Central memory CD8-positive, alpha-beta T cell (primary cell): ENCODE data around the gene ATAD3B.
A peak's percentile ranks its signal among the peaks of the same experiment; 100 is the strongest.
"Not testable (repeated sequence)": the region's sequence is repeated elsewhere in the genome, so short reads cannot be mapped to it uniquely, and the experiment has no call there.

Source experiments
- ATAC-seq: fragments of 150-1000 bp; cut with Tn5 transposase; replicated peaks from 2 replicates; pipeline ENCODE4 v1.10.0; 2022; ENCODE audit warnings: mild to moderate bottlenecking, moderate FRiP score, moderate number of reproducible peaks; ENCODE audit not compliant: poor library complexity, severe bottlenecking; ENCODE audit errors: extremely low read depth
- DNase-seq, 2 donors: peaks; one replicate each; pipeline ENCODE4 v3.0.0; 2021; ENCODE audit warnings: low spot score in 2 of 2
- H3K27ac Mint-ChIP-seq: one replicate; pipeline ENCODE4 v1.8.0; 2022; ENCODE audit warnings: low read depth, mild to moderate bottlenecking, moderate library complexity, mixed read lengths
- H3K27me3 Mint-ChIP-seq: one replicate; pipeline ENCODE4 v1.8.0; 2022; ENCODE audit warnings: mixed read lengths
- H3K36me3 Mint-ChIP-seq: one replicate; pipeline ENCODE4 v1.8.0; 2022; ENCODE audit warnings: mild to moderate bottlenecking, moderate library complexity, mixed read lengths; ENCODE audit not compliant: insufficient read depth
- H3K4me1 Mint-ChIP-seq: one replicate; pipeline ENCODE4 v1.8.0; 2022; ENCODE audit warnings: mixed read lengths
- H3K4me3 Mint-ChIP-seq: one replicate; pipeline ENCODE4 v1.8.0; 2022; ENCODE audit warnings: mild to moderate bottlenecking, moderate library complexity, mixed read lengths
- H3K9me3 Mint-ChIP-seq: one replicate; pipeline ENCODE4 v1.8.0; 2022; ENCODE audit warnings: mixed read lengths

ATAD3B gene

GRCh38 chr1:1461721-1462317 lies 9.7 kb upstream of the ATAD3B start:
- no peak overlapping the region for H3K27ac Mint-ChIP-seq
- H3K4me3 Mint-ChIP-seq = no peak overlapping the region
- ATAC-seq (no peak), DNase-seq (no peak)
- H3K36me3 Mint-ChIP-seq = peaks cover 2% of the 10 kb centered on the region
- no peaks in the 10 kb centered on the region for H3K9me3 Mint-ChIP-seq
- no peaks in the 10 kb centered on the region for H3K4me1 Mint-ChIP-seq
- H3K27me3 Mint-ChIP-seq = peaks cover 9% of the 10 kb centered on the region

DNA sequence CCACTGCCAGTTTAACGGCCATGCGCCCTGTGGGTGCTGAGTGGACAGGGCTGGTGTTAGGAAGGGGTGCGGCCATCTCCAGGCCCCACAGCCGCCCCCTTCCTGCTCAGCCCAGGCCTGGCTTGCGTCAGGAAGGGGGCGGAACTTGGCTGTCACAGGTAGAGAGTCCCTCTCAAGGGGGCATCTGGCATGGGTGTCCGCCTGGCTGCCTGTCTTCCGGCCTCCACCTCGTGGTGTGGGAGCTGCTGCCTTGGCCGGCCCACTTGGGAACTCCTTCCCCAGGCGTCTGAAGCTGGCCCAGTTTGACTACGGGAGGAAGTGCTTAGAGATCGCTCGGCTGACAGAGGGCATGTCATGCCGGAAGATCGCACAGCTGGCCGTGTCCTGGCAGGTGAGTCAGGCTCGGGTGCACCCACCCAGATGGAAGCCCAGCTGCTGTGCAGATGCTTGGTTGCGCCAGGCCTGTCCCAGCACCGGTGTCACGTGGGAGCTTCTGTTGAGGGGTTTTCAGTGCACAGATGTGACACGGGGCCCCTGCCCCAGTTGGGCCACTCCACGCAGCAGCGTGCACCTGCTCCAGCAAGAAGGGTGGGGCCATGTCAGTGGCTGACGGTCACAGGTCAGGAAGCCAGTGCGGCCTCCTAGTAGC lies 9.1 kb upstream of the ATAD3B start:
- no peak overlapping the region for H3K27ac Mint-ChIP-seq
- DNase-seq (no peak), ATAC-seq (no peak)
- H3K4me1 Mint-ChIP-seq = no peaks in the 10 kb centered on the region
- no peak overlapping the region for H3K4me3 Mint-ChIP-seq
- H3K9me3 Mint-ChIP-seq = no peaks in the 10 kb centered on the region
- H3K27me3 Mint-ChIP-seq = peaks cover 9% of the 10 kb centered on the region
- H3K36me3 Mint-ChIP-seq = peaks cover 2% of the 10 kb centered on the region

DNA sequence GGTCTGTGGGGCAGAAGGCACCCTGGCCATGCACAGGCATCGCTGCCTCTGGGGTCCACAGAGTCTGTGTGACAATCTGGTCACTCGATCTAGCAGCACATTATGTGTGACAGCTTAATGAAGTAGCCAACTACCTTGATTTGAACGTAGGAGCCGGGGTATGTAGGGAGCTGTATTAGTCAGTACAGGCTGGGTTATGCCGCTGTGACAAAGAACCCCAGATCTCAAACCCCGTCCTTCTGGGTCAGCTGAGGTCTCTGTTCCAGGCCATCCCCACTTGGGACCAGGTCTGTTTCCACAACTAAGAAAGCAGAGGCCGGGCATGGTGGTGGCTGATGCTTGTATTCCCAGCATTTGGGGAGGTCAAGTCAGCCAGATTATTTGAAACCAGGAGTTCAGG lies 8.3 kb upstream of the ATAD3B start:
- Mint-ChIP-seq H3K9me3 (no peaks in the 10 kb centered on the region), H3K27me3 (peaks cover 9% of the 10 kb centered on the region), H3K4me3 (no peak overlapping the region), H3K36me3 (peaks cover 2% of the 10 kb centered on the region), H3K27ac (no peak overlapping the region), H3K4me1 (no peaks in the 10 kb centered on the region)
- no peak for ATAC-seq
- DNase-seq = no peak

- ATAC-seq, H3K9me3 Mint-ChIP-seq: not testable (repeated sequence)
Measured at GRCh38 chr1:1468196-1468985, 3.2 kb upstream of the ATAD3B start.

GRCh38 chr1:1470626-1471388 lies 758 bp upstream of the ATAD3B start:
- no peaks in the 10 kb centered on the region for H3K9me3 Mint-ChIP-seq
- ATAC-seq (peak; percentile 17), DNase-seq (no peak)
- peaks cover 11% of the 10 kb centered on the region for H3K36me3 Mint-ChIP-seq
- peaks cover 9% of the 10 kb centered on the region for H3K4me1 Mint-ChIP-seq
- H3K4me3 Mint-ChIP-seq = peak overlapping the region; percentile 87
- H3K27me3 Mint-ChIP-seq = no peaks in the 10 kb centered on the region
- peak overlapping the region; percentile 92 for H3K27ac Mint-ChIP-seq

More at GRCh38 chr1:1468196-1468985, 3.2 kb upstream of the ATAD3B start:
- not testable (repeated sequence) for H3K27ac Mint-ChIP-seq, H3K36me3 Mint-ChIP-seq, H3K4me3 Mint-ChIP-seq, H3K4me1 Mint-ChIP-seq, H3K27me3 Mint-ChIP-seq, DNase-seq

- Mint-ChIP-seq H3K4me3 (peak overlapping the region; percentile 87), H3K27ac (peak overlapping the region; percentile 92), H3K36me3 (peaks cover 19% of the 10 kb centered on the region)
- H3K4me1 Mint-ChIP-seq, DNase-seq, H3K9me3 Mint-ChIP-seq, H3K27me3 Mint-ChIP-seq: not testable (repeated sequence)
- ATAC-seq = peak; percentile 72
Measured at GRCh38 chr1:1472053-1472876, 700 bp downstream of the ATAD3B start.

GRCh38 chr1:1476011-1476410 lies 4.4 kb downstream of the ATAD3B start:
- peaks cover 24% of the 10 kb centered on the region for H3K36me3 Mint-ChIP-seq
- not testable (repeated sequence) for DNase-seq, H3K9me3 Mint-ChIP-seq, ATAC-seq, H3K27me3 Mint-ChIP-seq, H3K4me3 Mint-ChIP-seq
- peak overlapping the region; percentile 51 for H3K27ac Mint-ChIP-seq
- H3K4me1 Mint-ChIP-seq = peaks cover 11% of the 10 kb centered on the region

DNA sequence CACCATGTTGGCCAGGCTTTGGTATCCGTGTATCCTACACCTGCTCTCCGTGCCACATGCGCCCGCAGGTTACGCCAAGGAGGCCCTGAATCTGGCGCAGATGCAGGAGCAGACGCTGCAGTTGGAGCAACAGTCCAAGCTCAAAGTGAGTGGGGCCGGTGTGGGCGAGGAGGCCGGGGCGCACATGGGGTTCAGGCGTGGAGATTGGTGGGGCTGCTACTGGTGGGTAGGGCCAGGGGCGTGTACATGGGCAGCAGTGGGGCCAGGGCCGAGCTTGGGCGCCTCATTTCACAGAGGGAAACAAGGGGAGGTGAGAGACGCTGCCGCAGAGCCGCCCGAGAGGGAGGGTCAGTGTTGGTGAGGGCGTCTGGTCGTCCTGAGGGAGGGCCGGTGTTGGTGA lies 5.6 kb downstream of the ATAD3B start:
- Mint-ChIP-seq H3K4me3 (no peak overlapping the region), H3K4me1 (peaks cover 8% of the 10 kb centered on the region), H3K9me3 (no peaks in the 10 kb centered on the region), H3K36me3 (peaks cover 27% of the 10 kb centered on the region), H3K27me3 (no peaks in the 10 kb centered on the region), H3K27ac (no peak overlapping the region)
- no peak for ATAC-seq
- DNase-seq = no peak

GRCh38 chr1:1479547-1480487 lies 8.3 kb downstream of the ATAD3B start:
- peaks cover 42% of the 10 kb centered on the region for H3K36me3 Mint-ChIP-seq
- ATAC-seq (no peak), DNase-seq (no peak)
- H3K27ac Mint-ChIP-seq = no peak overlapping the region
- peaks cover 8% of the 10 kb centered on the region for H3K4me1 Mint-ChIP-seq
- no peak overlapping the region for H3K4me3 Mint-ChIP-seq
- H3K9me3 Mint-ChIP-seq = no peaks in the 10 kb centered on the region
- H3K27me3 Mint-ChIP-seq = no peaks in the 10 kb centered on the region

GRCh38 chr1:1480488-1480867 lies 8.9 kb downstream of the ATAD3B start:
- H3K27me3 Mint-ChIP-seq, H3K4me3 Mint-ChIP-seq, ATAC-seq, H3K9me3 Mint-ChIP-seq, H3K27ac Mint-ChIP-seq, H3K4me1 Mint-ChIP-seq, DNase-seq: not testable (repeated sequence)
- H3K36me3 Mint-ChIP-seq = peaks cover 44% of the 10 kb centered on the region

DNA sequence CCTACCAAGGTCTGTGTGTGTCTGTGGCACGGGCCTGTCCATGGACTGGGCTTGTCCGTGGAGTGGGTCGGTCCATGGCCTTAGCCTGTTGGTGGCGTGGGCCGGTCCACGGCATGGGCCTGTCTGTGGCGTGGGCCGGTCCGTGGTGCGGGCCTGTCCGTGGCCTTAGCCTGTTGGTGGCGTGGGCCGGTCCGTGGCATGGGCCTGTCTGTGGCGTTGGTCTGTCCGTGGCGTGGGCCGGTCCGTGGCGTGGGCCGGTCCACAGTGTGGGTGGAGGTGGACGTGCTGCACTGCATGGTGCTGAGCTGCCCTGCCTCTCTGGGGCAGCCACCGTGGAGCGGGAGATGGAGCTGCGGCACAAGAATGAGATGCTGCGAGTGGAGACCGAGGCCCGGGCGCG lies 10.2 kb downstream of the ATAD3B start:
- H3K27me3 Mint-ChIP-seq, ATAC-seq, DNase-seq, H3K4me1 Mint-ChIP-seq, H3K27ac Mint-ChIP-seq, H3K9me3 Mint-ChIP-seq, H3K4me3 Mint-ChIP-seq: not testable (repeated sequence)
- peaks cover 39% of the 10 kb centered on the region for H3K36me3 Mint-ChIP-seq
